HCT116 (cell line): ENCODE measurements around the gene ABCC11. TPM values are rescaled to one million over a fixed set of nuclear protein-coding genes. Genes with fewer than 3 reads are reported as not detected.

ENCODE experiments used
- ATAC-seq: fragments of 200-7000 bp; cut with Tn5 transposase; 2 replicates; pipeline ENCODE4 v1.9.1; 2020; ENCODE audit warnings: mild to moderate bottlenecking, moderate library complexity
- BruUV-seq: library from RNA; stranded (reverse); fragments of 400-500 nt; replicated peaks from 2 replicates; lab custom pipeline; 2021; lab: Mats Ljungman, UMichigan
- CTCF ChIA-PET: fragments of 300-600 bp; sonication (Branson Sonifier 250); formaldehyde crosslinking; loops from one replicate; lab custom pipeline; 2021; ENCODE audit warnings: antibody characterized with exemption; lab: Charles Lee
- POLR2A ChIA-PET: fragments of 300-600, 350-600 bp; sonication (Branson Sonifier 250); formaldehyde crosslinking; loops from one replicate; lab custom pipeline; 2021; ENCODE audit warnings: antibody characterized with exemption; lab: Charles Lee
- RAD21 ChIA-PET, 2 experiments: fragments of 300-600 bp; sonication (Branson Sonifier 250); formaldehyde crosslinking; loops; one replicate each; lab custom pipeline; 2023; ENCODE audit warnings: low total read pairs in 2 of 2; ENCODE audit not compliant: uncharacterized antibody in 2 of 2, unreplicated experiment in 2 of 2, low non-redundant PET in 1 of 2; lab: Charles Lee
- DNase-seq: peaks from one replicate; pipeline ENCODE4 v3.0.0-alpha.2; 2010; ENCODE audit warnings: low read depth, low spot score
- H2AFZ ChIP-seq: fragments of 200-600 bp; shearing (Covaris generic), sonication (generic); 2 replicates; pipeline ENCODE4 v1.6.1; 2017; ENCODE audit warnings: low read depth, mixed run types, mixed read lengths, antibody characterized with exemption, low read length; ENCODE audit not compliant: poor library complexity, severe bottlenecking
- H3K27ac ChIP-seq: 2 replicates; pipeline ENCODE4 v1.5.1; 2012; ENCODE audit warnings: low read depth, low read length
- H3K27me3 ChIP-seq: fragments of 200-600 bp; sonication (generic); 2 replicates; pipeline ENCODE4 v1.6.1; 2016; ENCODE audit warnings: mixed run types, low read length, mixed read lengths; ENCODE audit not compliant: insufficient read depth
- H3K36me3 ChIP-seq, 2 experiments: fragments of 200-500 bp in 1 of 2; fragments of 200-600 bp in 1 of 2; sonication (Bioruptor generic) in 1 of 2; sonication (generic) in 1 of 2; 2 replicates each; pipeline versions ENCODE4 v1.5.1 to v1.6.1; 2014 to 2016; ENCODE audit warnings: low read length in 2 of 2, inconsistent platforms in 1 of 2, mixed read lengths in 1 of 2, mixed run types in 1 of 2; ENCODE audit not compliant: insufficient read depth in 2 of 2, control insufficient read depth in 1 of 2
- H3K4me1 ChIP-seq, 2 experiments: fragments of 200-600 bp in 1 of 2; sonication (generic) in 1 of 2; 2 replicates each; pipeline versions ENCODE4 v1.5.1 to v1.6.1; 2012 to 2017; ENCODE audit warnings: low read length in 2 of 2, inconsistent platforms in 1 of 2, mild to moderate bottlenecking in 1 of 2, mixed read lengths in 1 of 2, mixed run types in 1 of 2, moderate library complexity in 1 of 2; ENCODE audit not compliant: insufficient read depth in 2 of 2, control insufficient read depth in 1 of 2
- H3K4me2 ChIP-seq: fragments of 200-600 bp; sonication (generic); 2 replicates; pipeline ENCODE4 v1.6.1; 2017; ENCODE audit warnings: mixed run types, low read length, mixed read lengths
- H3K4me3 ChIP-seq, 2 experiments: fragments of 200-600 bp in 1 of 2; sonication (generic) in 1 of 2; replicated peaks in 1 of 2; 2 replicates each; pipeline ENCODE4 v1.5.1; 2011 to 2016; ENCODE audit warnings: low read length in 2 of 2, control low read depth in 1 of 2, low read depth in 1 of 2, mild to moderate bottlenecking in 1 of 2, mixed read lengths in 1 of 2, mixed run types in 1 of 2
- H3K79me2 ChIP-seq: fragments of 200-600 bp; sonication (generic); 2 replicates; pipeline ENCODE4 v1.6.1; 2017; ENCODE audit warnings: mild to moderate bottlenecking, mixed run types, low read length, moderate library complexity, mixed read lengths; ENCODE audit not compliant: insufficient read depth
- H3K9ac ChIP-seq: fragments of 200-600 bp; sonication (generic); 2 replicates; pipeline ENCODE4 v1.6.1; 2016; ENCODE audit warnings: low read length, mixed read lengths
- H3K9me2 ChIP-seq: fragments of 200-600 bp; sonication (generic), shearing (Covaris generic); 2 replicates; pipeline ENCODE4 v1.6.1; 2017; ENCODE audit warnings: mixed run types, mild to moderate bottlenecking, moderate library complexity; ENCODE audit not compliant: insufficient read depth
- H3K9me3 ChIP-seq, 2 experiments: fragments of 200-500 bp in 1 of 2; fragments of 200-600 bp in 1 of 2; sonication (Bioruptor generic) in 1 of 2; sonication (generic) in 1 of 2; 2 replicates each; pipeline ENCODE4 v1.6.1; 2014 to 2017; ENCODE audit warnings: low read length in 2 of 2, mixed read lengths in 2 of 2, inconsistent platforms in 1 of 2, low read depth in 1 of 2, mild to moderate bottlenecking in 1 of 2, mixed run types in 1 of 2, moderate library complexity in 1 of 2; ENCODE audit not compliant: control insufficient read depth in 1 of 2, insufficient read depth in 1 of 2
- H4K20me1 ChIP-seq: fragments of 200-600 bp; sonication (generic), shearing (Covaris generic); 2 replicates; pipeline ENCODE4 v1.6.1; 2017; ENCODE audit warnings: mixed run types, mild to moderate bottlenecking, moderate library complexity; ENCODE audit not compliant: insufficient read depth
- ATF3 ChIP-seq: IDR thresholded peaks from 2 replicates; pipeline ENCODE4 v1.6.1; 2012
- CBX3 ChIP-seq: IDR thresholded peaks from 2 replicates; pipeline ENCODE4 v1.6.1; 2012; ENCODE audit warnings: low read depth
- EGR1 ChIP-seq: IDR thresholded peaks from 2 replicates; pipeline ENCODE4 v1.6.1; 2012; ENCODE audit warnings: low read depth
- ELF1 ChIP-seq: IDR thresholded peaks from 2 replicates; pipeline ENCODE4 v1.6.1; 2012; ENCODE audit warnings: low read depth, borderline replicate concordance
- EZH2phosphoT487 ChIP-seq: fragments of 200-600 bp; IDR thresholded peaks from 2 replicates; pipeline ENCODE4 v1.6.1; 2018; ENCODE audit warnings: antibody characterized with exemption, borderline replicate concordance
- SIN3A ChIP-seq: IDR thresholded peaks from 2 replicates; pipeline ENCODE4 v1.6.1; 2012; ENCODE audit warnings: low read depth
- SP1 ChIP-seq: IDR thresholded peaks from 2 replicates; pipeline ENCODE4 v1.6.1; 2012; ENCODE audit warnings: low read depth
- YY1 ChIP-seq: IDR thresholded peaks from 2 replicates; pipeline ENCODE4 v1.6.1; 2011; ENCODE audit warnings: low read length, low read depth, moderate library complexity, mild to moderate bottlenecking; ENCODE audit not compliant: insufficient replicate concordance; ENCODE audit errors: extremely low read depth
- ZBTB33 ChIP-seq: IDR thresholded peaks from 2 replicates; pipeline ENCODE4 v1.6.1; 2011; ENCODE audit warnings: mild to moderate bottlenecking, low read length, moderate library complexity; ENCODE audit not compliant: insufficient replicate concordance; ENCODE audit errors: extremely low read depth
- ZFX ChIP-seq: fragments of 450-650 bp; IDR thresholded peaks from 2 replicates; pipeline ENCODE4 v1.6.1; 2017
- intact Hi-C: fragments of 100-400 bp; cut with micrococcal nuclease; formaldehyde crosslinking; loops from 2 replicates; pipeline ENCODE4 v1.10.0; 2022
- total RNA-seq: library from RNA; stranded (reverse); gene quantifications from one replicate; pipeline ENCODE4 v1.2.1, GENCODE V29; 2021; ENCODE audit not compliant: unreplicated experiment

Gene ABCC11
- total RNA-seq, 1 experiment from 2014 or later: 0.54 TPM

GRCh38 chr16:48235556-48236136 is 11.7 kb downstream of the ABCC11 start:
- no peaks in the 10 kb centered on the region for H3K4me1 ChIP-seq
- no peak for ATAC-seq
- H2AFZ ChIP-seq: no peak overlapping the region
- H3K4me2 ChIP-seq: no peak overlapping the region
- H3K9me2 ChIP-seq: no peaks in the 10 kb centered on the region
- no TSS peak for BruUV-seq
- no peak overlapping the region for H3K9ac ChIP-seq
- no peaks in the 10 kb centered on the region for H3K79me2 ChIP-seq
- intact Hi-C loops: no loop called here
- CTCF ChIA-PET: no interaction called here
- H3K36me3 ChIP-seq: no peaks in the 10 kb centered on the region
- no peak overlapping the region for H3K4me3 ChIP-seq
- TF ChIP-seq SP1 (no peak), ZFX (no peak), EZH2phosphoT487 (no peak), ELF1 (no peak), ZBTB33 (no peak), EGR1 (no peak), SIN3A (no peak), CBX3 (no peak), YY1 (no peak), ATF3 (no peak)
- RAD21 ChIA-PET: no interaction called here
- H3K27me3 ChIP-seq: no peaks in the 10 kb centered on the region
- POLR2A ChIA-PET: no interaction called here
- H4K20me1 ChIP-seq: no peaks in the 10 kb centered on the region
- no peaks in the 10 kb centered on the region for H3K9me3 ChIP-seq
- H3K27ac ChIP-seq: no peak overlapping the region
- no peak for DNase-seq
